ENCODE data around the gene SYT1. TPM values are rescaled to one million over a fixed set of nuclear protein-coding genes. Genes with fewer than 3 reads are reported as not detected.
"Not testable (repeated sequence)": the region's sequence is repeated elsewhere in the genome, so short reads cannot be mapped to it uniquely, and the experiment has no call there.

SYT1 gene
- 1 to 10 TPM in 11 of 12 donors, not detected in 1; 1.0 to 9.0 (median 1.9) TPM for polyA plus RNA-seq (ENCODE audit: insufficient read length in 12 of 12)
- long read RNA-seq, donor 1, full-length matches to known transcripts = 3 of 13 reads
- long read RNA-seq, donor 1, partial matches to known transcripts = 10 of 13 reads
- long read RNA-seq, donor 1, other reads (novel, unspliced or antisense) = 0 of 13 reads
- long read RNA-seq, donor 2 = 0 reads
- long read RNA-seq, donor 3 = 0 reads
- long read RNA-seq, donor 4 = 0 reads
- long read RNA-seq, donor 5 = 0 reads
- long read RNA-seq, donor 6 = 0 reads
- long read RNA-seq, donor 7 = 0 reads
- long read RNA-seq, donor 8 = 0 reads
- long read RNA-seq, donor 9 = 0 reads
- long read RNA-seq, donor 10 = 0 reads
- long read RNA-seq, donor 11, partial matches to known transcripts = 0 of 1 reads
- long read RNA-seq, donor 11, other reads (novel, unspliced or antisense) = 0 of 1 reads

DNA sequence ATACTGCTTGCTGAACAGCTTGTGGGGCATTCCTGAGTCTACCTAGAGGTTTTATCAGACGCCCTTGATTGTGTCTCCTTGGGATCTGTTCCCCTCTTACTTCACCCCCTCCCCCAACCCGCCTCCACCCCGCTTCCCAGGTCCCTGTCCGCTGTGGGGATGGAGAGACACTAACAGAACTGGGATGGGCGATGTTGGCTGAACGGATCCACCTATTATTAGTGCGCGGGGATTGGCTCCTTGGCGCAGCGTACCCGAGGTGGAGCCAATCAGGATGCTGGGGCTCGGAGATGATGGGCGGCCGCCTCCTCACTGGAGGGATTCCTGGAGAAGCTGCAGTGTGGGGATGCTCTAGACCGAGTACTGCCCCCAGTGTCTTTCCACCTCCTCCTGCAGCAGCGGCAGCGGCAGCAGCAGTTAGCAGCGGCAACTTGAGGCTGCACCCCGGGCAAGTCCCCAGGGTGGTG is at the start of gene SYT1:
Gene SYT1, plus strand, starts transcription at position 372 of the 467 bp plus-strand sequence.
- peak; percentile 29 for DNase-seq

DNA sequence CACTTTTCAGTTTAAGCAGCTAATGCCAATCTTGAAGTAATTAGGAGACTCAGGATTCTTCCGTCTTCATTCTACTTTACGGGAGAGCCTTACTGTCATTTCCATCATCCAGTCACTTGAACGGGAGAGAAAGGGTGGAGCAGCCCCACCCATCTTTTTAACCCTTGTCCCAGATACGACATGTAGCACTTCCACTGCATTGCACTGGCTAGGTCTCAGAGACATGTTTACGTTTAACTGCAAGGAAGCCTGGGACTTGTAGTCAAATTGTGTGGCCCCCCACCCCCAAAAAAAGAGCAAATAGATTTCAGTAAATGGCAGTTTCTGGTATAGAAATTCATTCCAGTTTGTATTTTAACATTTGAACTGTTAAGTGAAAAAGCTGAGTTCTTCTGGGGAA is 46.1 kb upstream of the SYT1 start:
- no peak for DNase-seq

DNA sequence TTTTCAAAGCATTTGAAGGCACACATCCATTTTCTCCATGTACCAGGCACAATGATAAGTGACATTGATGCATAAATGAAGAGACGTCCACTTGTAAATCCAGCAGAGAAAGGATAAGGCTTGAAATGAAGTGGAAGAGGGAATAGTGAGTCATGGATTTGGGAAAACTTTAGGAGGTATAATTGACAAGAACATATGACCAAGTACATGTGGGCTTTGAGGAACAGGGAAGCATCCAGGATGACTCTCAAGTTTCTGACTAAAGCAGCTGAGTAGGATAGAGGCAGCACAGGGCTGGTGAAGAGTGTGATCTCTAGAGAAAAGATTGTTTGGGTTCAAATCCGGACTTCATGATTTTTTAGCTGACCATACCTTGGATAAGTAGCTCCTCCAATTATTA is 43.6 kb upstream of the SYT1 start:
- no peak for DNase-seq

DNA sequence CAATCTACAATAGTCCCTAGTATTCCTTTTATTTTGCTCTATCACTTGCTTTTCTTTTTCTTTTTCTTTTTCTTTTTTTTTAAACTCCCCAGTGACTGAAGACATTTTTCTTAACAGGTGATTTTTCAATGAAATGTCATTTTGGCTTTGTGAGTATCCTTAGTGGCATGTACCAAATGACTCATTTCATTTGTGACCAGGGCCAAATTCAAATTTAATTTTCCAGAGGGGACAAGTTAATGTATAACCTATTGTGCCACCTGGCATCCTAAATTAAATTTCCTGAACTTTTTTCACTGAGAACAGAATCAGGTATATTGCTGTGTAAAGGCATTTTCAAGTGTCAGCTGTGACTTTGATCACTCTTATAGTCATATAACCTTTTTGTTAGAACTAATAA is 39.7 kb upstream of the SYT1 start:
- DNase-seq = no peak

GRCh38 chr12:78829690-78830089 is 34.9 kb upstream of the SYT1 start:
- no peak for DNase-seq

GRCh38 chr12:78835493-78835892 is 29.1 kb upstream of the SYT1 start:
- no peak for DNase-seq

GRCh38 chr12:78840518-78841019 is 24.0 kb upstream of the SYT1 start:
- not testable (repeated sequence) for DNase-seq

DNA sequence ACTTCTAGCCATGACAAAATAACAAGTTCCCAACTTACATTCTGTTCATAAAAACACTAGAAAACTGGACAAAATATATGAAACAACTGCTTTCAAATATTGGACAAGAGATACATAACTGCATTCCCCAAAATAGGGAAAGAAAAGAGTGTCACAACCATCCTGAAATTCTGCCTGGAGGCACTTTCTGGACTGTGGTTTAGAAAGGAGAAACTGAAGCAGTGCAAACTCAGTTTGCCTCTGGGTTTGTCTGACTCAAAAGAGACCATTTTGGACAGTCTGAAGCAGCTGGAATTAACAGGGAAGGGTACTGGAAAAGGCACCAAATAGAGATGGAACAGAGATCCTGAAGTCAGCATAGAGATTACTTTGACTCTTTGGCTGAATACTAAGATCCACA is 11.3 kb upstream of the SYT1 start:
- no peak for DNase-seq

DNA sequence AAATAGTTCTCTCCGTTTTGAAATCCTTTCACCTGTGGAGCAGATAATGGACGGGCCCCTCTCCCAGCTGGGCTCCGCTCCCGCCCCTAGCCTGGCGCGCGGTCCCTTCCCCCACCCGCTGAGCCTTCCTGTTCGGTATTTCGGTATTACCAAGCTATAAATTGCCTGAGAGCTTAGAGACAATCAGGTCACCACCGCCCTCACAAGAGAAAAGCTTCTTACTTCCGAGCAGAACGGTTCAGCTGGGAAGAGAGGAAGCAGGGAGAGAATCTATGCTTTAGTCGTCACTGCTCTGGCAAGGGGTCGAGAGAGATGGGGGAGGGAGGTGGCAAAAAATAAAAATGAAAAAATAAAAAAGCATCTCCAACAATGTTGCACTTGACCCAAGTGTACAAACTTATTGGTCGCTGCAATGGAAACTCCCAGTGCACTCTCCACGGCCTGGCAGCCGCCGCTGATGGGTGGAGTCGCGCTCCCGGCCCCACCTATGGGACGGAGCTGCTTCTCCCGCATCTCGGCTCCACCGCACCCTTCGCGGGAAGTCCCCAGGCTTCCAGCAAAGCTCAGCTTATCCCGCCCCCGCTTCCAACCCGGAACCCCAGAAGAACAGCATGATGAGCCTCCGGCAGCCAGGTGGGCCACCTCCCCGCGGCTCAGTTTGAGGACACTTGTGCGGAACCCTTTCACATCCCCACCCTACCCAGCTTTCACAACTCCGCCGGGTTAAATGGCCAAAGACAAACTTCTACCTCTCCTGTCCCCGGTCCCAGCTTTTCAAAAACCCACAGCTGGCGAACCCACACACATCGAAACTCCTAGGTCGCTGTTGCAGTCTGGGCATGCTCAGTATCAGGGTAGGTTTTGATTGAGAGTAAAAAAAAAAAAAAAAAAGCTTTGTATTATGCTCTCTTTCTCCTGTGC is 832 bp upstream of the SYT1 start:
- peak; percentile 19 for DNase-seq

DNA sequence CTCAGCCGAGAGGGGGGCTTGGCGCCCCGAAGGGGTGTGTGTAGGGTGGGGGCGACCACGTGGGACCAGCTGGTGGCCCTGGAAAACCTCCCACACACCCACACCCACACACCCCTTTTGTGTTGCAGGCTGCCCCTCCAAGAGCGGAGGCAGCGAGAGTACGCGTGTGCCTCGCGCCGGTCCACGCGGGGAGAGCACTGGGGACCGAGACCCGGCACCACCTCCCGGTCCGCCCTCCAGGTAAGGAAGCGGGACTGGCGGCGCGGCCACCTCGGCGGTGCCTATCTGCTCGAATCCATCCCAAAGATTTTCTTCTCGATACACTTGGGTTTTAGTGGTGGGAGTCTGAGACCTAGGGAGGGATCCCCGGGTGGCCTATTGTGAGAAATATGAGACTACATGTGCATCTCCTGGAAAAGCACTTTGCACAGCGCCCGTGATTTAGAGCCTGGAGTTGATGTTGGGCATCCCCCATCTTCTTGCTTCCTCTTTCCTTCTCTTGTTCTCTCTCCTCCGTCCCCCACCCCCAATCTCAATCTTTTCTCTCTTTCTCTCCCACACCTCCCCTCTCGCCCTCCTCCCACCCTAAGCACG is 393 bp downstream of the SYT1 start:
- peak; percentile 1 for DNase-seq

DNA sequence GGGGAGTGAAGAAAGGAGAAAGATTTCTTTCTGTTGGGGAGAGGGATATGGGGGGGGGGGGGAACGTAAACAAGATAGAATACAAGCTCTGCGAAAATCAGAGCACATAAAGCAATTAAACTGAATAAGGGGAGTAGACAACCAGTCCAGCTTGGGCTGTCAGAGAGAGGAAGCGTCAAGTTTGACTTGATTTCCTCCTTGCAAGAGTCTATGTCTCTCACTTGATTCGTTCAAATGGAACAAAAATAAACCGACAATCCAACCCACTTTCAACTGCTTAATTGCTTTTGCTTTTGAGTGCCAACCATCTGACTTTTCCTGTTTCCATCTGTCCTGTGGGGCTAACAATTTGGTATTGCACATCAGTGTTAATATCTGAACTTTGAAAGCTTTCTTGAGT is 942 bp downstream of the SYT1 start:
- DNase-seq = no peak

- DNase-seq = no peak
Measured at GRCh38 chr12:78866518-78866917, 1.9 kb downstream of the SYT1 start.

DNA sequence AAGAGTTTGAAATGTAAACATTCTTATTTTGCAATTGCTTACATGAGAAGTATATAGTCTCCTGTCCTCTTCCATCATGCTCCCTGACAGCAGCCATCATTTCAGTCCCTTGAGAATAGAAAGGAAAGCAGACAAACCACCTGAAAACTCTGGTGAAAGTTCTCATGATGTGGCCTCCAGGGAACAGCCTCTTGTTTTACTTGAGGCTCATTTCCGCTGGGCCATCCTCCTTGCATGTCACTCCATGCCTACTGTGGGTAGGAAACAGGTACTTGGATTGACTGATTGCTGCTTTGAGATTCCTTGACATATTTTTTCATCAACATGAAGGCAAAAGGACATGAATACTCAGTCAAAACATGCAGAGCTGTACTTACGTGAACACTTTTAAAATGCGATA is 6.0 kb downstream of the SYT1 start:
- no peak for DNase-seq

DNA sequence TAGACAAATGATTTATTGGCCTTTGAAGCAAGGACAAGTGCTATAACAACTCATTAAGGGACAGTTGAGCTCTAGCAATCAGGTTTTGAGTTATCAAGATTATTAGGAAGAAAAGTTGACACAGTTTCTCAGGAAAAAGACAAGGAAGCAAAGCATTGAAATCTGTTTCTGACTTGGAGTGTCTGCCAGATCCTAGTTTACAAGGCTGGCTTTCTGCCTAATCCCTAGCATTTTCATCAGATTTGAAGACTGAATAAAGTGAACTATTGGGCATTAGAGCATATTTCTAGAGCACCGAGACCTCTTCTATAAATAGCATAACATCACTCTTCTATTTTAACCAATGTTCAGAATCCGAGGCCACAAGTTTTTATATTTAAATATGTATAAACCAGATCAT is 7.0 kb downstream of the SYT1 start:
- no peak for DNase-seq

GRCh38 chr12:78878459-78878858 is 13.9 kb downstream of the SYT1 start:
- DNase-seq = no peak

DNA sequence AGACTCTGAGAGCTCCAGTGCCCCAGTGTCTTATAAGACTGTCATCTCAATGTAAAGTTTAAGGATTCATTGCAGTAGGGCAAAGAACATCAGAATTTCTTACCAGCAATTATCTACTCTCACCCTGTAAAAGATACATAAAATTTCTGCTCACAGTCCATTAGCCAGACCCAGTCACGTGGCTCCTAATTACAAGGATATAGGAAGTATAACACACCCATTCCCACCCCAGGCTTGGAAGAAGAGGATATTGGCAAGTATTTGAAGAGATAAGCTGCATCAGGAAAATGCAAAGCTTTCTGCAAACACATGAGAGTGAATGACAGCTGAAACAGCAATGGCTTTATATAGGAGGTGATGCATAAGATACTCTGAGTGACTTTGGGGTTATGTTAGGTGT is 14.3 kb downstream of the SYT1 start:
- DNase-seq = no peak

DNA sequence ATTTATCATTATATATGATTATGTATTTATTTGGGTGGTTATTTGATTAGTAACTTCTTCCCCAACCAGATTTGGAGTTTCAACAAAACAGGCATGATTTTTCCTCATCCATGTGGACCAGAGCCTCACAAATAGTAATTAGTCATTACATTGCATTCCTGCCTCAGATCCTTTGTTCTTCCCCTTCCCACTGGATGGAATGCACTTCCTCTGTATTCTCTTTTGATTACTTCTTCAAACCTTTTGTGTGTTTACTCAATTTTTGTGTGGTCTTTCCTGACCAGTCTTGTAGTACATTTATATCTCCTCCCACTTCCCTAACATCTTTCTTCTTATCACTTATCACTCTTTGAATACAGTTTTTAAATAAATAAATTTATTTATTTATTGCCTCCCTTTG is 15.5 kb downstream of the SYT1 start:
- no peak for DNase-seq

- DNase-seq = no peak
Measured at GRCh38 chr12:78881685-78882084, 17.1 kb downstream of the SYT1 start.

- DNase-seq = no peak
Measured at GRCh38 chr12:78885466-78885865, 20.9 kb downstream of the SYT1 start.

GRCh38 chr12:78886719-78887407 is 22.3 kb downstream of the SYT1 start:
- DNase-seq = no peak

DNA sequence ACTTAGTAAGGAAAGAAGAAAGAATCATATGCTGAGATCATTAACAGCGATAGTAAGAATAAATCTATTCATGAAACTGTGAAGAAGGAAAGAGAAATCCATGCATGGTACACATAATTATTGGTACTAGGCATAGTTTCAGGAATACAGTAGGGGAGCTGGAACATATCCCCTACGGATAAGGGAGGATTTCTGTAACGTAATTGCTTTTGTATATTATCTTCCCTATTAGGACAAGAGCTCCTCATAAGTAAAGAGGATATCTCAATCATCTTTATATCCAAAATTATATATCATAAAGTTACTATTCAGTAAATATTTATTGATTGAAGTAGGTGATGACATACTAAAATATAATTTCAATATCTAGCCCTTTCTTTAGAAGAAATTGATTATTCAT is 22.9 kb downstream of the SYT1 start:
- DNase-seq = no peak

DNA sequence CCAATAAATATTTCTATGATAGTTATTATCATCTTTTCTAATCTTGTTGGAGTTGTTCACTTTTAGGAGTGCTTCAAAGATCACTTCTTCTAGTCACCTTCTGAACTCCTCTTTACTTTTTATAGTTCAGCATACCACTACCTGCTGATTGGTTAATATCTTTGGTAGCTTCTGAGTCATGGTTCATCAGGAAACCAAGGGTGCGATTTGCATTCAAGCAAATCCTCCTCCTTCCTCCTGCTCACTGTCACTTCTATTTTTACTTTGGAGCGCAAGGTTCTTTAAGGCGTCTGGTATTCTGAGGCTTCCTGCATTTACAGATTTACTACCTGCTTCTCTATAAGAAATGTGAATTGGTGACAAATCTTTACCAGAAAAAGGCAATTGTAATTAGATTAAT is 24.0 kb downstream of the SYT1 start:
- DNase-seq = no peak

Data from muscle of arm (tissue), 14 donors.